GM18861 (cell line): ENCODE measurements around the gene TBCD.
"Not testable (repeated sequence)": the region's sequence is repeated elsewhere in the genome, so short reads cannot be mapped to it uniquely, and the experiment has no call there.

ENCODE experiments used
- ATAC-seq: cut with Tn5 transposase; IDR thresholded peaks from one replicate; pipeline ENCODE4 v1.9.1; 2021; ENCODE audit not compliant: unreplicated experiment

TBCD gene

DNA sequence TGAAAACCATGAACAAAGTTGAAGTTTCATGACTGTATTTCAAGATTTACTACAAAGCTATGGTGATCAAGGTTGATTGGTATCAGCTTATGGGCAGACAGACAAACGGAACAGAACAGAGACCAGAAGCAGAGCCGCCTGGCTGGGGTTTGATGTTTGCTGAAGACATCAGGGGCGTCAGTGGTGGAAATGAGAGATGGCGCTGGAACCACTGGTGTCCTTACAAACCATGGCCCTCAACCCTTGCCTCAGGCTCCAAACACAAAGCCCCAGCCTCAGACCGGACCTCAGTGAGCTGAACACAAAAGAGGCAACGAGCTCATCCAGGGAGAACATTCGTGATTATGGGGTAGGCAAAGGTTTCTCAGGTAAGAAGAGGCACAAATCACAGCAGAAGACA, 214.6 kb downstream of the TBCD start:
- no peak for ATAC-seq

DNA sequence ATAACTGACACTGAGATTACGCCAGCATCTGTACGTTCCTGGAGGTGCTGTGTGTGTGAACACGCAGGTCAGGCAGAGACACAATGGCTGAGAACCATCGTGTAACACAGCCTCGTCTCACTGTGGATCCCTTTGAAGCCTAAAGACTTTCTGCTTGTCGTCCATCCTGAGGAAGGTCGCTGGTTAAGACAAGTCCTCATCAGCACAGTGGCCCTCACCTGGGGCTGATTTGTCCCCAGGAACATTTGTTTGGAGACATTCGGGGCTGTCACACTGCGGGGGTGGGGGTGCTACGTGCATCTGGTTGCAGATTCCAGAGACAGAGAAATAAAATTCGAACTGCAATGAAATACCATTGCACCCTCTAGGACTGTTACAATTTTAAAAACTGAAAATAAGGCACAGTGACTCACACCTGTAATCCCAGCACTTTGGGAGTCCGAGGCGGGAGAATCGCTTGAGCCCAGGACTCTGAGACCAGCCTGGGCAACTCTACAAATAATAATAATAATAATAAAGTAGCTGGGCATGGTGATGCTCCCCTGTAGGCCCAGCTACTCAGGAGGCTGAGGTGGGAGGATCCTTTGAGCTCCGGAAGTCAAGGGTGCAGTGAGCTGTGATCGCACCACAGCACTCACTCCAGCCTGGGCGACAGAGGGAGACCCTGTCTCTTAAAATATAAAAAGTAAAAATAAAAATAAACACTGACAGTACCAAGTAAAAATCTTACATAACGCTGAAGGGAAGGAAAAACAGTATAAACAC, 215.6 kb downstream of the TBCD start:
- ATAC-seq, result no peak

DNA sequence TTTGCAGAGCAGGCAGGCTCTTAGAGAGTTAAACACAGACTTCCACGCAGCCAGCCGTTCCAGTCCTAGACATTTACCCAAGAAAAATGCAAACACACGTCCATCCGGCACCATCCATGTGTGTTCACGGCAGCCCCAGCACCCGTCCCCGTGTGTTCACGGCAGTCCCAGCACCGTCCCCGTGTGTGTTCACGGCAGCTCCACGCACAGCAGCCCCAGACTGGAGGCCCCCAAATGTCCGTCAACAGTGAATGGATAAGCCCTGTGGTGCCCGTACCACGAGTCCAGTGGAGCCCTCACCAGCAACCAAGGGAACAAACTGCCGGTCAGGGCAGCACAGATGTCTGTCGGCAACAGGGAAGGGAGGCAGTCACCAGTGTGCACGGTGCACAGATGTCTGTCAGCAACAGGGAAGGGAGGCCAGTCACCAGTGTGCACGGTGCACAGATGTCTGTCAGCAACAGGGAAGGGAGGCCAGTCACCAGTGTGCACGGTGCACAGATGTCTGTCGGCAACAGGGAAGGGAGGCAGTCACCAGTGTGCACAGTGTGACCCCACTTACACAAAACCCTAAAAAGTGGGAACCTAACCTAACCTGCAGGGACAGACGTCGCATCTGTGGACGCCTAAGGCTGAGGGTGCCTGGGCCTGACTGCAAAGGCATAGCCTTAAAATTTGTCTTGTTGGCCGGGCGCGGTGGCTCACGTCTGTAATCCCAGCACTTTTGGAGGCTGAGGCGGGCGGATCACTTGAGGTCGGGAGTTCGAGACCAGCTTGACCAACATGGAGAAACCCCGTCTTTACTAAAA, 216.4 kb downstream of the TBCD start:
- not testable (repeated sequence) for ATAC-seq

DNA sequence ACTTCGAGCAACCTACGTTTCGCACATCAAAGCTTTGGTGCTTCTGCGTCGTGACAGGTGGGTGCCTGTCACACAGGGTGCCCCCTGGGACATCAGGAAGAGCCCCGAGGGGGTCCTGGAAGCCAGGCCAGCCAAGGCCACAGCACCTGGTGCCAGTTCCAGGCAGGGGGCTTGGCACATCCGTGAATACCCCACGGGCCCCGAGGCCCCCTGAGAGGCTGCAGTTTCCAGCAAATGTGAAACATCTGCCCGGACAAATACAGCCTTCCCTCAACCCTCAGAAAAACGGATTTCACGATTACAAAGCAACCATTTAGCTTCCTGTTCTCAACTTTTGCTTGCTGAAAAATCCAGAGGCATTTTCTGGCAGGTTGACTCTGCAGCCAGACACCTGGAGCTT, 218.2 kb downstream of the TBCD start:
- no peak for ATAC-seq

DNA sequence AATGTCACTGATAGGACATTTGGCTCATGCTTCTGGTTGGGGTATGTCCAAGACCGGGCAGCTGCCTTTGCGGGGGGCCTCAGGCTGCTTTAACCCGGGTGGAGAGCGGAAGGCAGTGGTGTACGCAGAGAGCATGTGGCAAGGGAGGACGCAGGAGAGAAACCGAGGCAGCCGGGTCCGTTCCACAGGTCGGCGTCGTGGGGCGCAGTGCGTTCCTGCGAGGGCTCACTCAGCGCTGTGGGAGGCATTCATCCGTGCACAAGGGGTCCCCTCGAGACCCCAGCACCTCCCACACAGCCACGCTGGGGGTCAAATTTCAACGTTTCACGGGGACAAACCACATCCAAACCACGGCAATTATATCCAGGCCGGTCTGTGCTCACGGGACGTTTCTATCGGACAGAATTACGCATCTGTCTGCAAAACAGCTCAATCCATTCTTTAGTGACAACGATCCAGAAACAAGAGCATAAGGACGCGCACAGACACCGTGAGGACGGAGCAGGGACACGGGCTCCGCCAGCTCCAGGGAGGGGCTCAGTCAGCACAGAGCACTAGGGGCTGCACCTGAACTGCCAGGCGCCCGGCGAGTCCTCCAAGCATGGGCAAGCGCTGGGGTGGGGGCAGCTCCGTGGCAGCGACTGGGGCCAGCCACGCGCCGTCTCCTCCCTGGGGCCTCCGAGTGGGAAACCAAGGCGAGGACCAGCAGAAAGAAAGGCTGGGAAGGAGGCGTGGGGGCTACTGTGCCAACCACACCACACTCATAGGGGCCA, 219.1 kb downstream of the TBCD start:
- no peak for ATAC-seq

DNA sequence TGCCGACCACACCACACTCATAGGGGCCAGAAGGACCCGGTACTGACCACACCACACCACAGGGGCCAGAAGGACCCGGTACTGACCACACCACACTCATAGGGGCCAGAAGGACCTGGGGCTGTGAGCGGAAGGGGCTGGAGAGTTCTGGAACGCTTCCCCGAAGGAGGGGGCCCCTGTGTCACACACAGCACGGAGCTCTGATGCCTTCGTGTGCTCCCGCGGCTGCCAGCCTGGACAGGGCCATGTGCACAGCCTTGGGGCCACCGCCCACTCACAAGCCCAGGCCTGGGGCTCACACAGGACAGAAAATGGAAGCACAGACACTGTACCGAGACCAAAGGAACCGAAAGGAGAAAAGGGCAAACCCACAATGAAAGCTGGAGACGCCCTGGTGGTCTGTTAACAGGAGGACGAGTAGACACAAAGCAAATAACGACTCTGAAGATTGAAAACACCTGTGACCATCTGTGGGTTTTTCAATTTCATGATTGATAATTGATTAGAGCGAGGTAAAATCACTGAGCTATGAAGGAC, 221.0 kb downstream of the TBCD start:
- ATAC-seq, result no peak

DNA sequence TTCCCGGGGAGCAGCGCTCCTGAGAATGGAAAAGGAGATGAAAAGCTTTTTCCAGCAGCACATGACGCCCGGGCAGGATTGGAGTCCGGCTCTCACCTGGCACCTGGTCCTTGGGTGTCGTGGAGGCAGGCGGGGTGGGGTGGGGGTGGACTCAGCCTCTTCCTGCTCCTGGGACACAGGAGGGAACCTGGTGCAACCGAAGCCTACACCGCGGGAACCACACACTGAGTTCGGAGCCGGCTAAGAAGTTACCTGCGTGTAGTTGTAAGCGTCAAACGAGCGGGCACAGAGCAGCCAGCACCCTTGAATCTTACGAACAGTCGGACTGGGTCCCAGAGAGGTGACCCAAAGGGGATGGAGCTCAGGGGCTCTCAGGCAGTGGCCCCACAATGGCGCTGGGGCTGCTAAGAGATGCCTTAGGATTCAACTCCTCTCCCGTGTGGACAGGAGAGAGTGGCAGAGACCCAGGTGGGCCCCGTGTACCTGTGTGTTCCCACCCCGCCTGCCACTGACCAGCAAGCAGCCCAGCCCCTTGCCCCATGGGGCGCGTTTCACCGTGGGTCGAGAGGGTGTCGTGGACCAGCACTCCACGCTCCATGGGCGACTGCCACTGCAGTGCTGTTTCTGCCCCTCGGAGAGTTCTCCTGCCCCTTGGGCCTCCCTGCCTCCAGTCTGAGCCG, 221.7 kb downstream of the TBCD start:
- ATAC-seq, result no peak

DNA sequence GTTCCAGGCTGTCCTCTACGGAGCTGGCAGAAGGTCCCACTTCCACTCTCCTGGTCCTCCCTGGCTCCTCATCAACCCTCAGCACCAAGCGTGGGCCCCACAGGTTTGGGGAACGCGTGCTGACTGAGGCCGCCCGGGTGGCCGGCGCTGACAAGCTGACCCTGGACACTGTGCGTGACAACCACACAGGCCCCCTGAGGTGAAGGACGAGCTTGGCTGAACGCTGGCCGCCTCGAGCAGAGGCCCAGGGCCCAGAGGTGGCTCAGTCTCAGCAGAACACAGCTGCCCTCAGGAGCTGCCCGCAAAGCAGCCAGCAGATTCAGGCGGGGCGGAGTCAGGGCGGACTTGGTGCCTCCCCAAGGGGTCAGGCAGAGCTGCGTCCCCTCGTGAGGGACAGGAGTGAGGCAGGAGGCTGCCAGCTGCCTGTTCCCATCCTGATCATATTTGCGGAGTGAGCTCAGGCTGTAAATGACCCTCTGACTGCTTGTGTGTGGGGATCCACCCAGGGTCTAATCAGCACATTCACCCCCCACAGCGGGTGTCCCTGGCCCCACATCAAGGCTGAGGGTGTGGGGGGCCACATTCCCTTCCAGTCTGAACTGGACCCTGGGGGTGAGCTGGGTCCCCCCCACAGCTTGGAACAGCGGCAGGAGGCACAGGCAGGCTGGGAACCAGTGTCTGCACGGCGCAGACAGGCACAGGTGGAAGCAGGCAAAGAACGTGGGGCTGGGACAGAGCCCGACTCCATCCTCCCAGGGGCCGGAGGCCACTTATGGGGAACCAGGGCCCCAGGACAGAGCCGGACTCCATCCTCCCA, 222.5 kb downstream of the TBCD start:
- ATAC-seq, result no peak

DNA sequence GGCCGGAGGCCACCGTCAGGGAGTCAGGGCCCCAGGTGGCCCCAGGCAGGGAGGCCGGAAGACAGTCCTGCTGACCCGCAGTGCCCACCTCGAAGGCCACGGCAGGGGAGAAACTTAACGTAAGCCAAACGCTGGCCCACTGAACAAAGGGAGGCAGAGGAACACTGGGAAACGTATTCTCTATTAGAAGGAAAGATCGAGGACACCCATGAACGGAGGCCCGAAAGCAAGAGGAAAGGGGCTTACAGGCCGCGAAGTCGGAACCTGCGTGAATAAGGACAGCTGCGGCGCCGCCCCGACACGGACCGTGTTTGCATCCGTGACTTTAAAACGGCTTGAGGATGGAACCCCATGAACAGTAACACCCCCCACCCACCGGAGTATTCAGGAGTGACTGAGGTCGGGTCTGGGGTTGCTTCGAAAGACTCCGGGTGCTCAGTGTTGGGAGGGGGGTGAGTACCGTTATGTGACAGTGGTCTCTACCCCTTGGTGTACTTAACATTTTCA, 225.2 kb downstream of the TBCD start:
- no peak for ATAC-seq

DNA sequence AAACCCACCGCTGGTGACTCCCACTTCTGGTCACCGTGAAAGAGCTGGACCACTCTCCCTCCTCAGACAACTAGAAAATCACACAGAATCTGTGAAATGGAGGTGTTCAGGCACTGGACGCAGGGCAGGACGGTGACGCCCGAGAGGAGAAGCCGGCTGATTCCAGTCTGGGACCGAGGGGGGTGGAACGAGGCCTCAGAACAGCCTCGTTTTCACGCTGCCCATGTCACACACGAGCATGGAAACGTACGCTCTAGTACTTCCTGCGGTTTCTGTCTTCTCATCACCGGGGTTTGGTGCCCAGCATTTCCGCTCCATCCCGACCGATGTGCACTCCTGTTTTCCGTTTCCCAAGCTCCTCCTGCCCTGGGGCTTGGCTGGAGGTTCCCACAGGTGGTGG, 225.7 kb downstream of the TBCD start:
- ATAC-seq, result no peak

DNA sequence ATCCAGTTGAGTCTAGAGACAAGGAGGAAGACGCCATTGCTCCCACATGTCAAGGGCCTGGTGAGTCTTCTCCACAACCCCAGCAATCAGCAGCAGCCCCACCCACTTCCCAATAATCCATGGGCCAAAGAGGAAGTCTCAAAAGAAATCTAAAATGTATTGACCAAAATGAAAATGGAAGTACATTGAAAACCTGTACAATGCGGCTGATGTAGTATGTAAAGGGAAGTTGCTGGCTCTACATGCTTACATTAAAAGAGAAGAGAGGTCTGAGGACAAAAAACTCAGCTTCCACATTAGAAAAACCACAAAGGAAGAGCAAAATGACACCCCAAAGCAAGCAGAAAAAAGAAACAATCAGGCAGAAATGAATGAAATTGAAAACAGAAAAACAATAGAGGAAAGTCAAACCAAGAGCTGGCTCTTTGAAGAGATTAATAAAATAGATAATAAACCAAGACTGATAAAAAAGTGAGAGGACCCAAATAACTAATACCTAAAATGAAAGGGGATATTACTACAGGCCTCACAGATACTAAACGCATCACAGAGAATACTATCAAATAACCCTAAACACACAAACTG, 227.0 kb downstream of the TBCD start:
- no peak for ATAC-seq

DNA sequence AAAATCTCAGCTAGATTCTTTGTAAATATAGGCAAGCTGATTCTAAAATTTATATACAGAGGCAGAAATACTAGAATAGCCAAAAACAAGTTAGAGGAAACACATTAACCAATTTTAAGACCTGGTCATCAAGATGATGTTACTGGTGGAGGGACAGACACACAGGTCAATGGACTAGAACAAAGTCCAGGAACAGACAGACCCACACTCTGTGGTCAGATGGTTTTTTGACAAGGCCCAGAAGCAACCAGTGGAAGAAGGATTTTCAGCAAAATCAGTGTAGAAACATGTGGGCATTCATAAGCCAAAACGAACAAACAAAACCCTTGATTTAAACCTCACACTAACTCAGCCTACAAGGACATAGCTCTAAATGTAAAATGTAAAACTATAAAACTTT, 227.9 kb downstream of the TBCD start:
- no peak for ATAC-seq

DNA sequence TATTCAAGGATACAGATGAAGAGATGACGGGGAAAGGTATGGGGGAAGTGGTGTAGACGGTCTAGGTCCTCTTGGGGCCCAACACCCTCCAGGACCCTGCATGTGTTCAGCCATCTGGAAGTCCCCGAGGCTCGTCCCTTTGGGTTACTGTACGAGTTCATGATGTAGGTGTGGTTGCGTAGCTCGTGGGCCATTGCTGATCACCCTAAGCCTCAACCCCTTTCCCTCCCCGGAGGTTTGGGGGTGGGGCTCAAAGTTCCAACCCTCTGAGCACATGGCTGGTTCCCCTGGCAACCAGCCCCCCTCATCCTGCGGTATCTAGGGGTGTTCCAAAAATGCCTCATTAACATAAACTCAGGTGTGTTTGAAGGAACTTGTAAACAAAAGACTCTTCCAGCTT, 228.8 kb downstream of the TBCD start:
- ATAC-seq, result no peak

DNA sequence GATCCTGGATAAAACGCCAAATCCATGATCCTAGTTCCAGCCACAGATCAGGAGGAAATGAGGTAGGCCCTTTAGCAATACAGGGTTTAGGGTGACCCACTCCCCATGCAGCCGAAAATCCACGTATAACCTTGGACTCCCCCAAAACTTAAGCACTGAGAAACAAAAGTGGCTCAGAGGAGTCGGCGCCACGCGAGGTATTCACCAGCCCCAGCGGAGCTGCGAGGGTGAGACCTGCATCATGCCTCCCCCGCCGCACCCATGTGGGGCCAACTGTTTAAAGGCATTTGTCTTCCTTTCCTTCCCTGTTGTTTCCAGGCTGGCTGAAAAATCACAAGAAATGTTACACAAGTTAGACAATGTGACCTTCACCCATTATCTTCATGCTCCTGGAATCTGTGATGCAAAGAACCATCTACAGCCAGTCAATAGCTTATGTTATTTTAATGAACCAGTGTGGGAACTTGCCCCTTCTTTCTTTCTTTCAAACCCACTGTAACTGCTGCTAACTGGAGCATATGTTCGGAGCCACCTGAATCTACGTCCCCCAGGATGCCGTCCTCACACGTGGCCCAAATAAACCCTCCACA, 229.4 kb downstream of the TBCD start:
- ATAC-seq, result no peak

DNA sequence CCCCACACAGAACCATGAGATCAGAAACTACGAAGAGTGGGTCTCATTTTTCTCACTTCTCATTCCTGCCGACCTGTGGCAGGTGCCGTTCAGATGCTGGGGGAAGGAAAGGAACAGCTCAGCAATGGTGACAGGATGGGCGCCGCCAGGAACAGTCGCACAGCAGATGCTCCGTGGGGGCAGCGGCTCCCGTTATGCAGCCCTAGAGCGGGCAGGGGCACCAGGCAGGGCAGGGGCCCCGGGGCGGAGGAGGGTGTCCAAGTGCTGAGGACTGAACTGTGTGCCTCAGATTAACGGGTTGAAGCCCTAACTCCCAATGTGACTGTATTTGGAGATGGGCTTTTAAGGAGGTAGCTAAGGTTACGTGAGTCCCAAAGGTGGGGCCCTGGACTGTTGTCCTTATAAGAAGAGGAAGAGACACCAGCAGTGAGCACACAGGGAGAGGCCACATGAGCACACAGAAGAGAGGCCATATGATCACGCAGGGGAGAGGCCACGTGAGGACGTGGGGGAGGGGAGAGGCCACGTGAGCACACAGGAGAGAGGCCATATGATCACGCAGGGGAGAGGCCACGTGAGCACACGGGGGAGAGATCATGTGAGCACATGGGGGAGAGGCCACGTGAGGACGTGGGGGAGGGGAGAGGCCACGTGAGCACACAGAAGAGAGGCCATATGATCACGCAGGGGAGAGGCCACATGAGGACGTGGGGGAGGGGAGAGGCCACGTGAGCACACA, 231.8 kb downstream of the TBCD start:
- ATAC-seq, result no peak

DNA sequence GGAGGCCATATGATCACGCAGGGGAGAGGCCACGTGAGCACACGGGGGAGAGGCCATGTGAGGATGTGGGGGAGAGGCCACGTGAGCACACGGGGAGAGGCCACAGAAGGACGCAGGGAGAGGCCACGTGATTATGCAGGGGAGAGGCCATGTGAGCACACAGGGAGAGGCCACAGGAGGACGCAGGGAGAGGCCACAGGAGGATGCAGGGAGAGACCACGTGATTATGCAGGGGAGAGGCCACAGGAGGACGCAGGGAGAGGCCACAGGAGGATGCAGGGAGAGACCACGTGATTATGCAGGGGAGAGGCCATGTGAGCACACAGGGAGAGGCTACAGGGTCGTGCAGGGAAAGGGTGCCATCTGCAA, 232.4 kb downstream of the TBCD start:
- not testable (repeated sequence) for ATAC-seq

DNA sequence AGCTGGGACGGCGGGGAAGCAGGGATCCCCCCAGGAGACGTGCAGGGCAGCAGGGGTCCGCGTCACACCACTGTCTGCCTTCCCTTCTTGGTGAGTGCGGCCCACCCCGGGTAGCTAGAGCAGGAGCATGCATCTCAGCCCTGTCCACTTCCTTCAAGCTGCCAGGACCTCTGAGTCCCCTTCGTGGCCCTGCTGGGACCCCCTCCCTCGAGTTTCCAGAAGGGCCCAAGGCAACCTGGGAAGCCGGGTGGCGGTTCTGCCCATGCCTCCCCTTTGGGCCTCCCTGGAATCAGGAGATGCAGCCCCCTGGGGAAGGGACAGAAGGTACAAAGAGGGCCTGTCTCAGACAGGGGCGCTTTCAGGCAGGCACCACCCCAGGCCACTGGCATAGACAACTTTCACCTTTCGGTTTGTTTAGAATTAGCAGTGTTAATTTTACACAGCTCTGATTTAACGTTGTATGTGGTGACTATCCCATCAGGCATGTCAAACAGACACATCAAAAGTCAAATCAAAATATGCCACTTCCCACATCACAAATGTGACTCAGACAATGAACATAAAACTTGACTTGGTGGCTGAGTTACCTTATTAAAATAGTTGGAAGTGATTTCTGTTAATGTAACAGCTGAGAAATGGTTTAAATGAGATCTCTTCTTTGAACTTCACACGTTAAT, 233.0 kb downstream of the TBCD start:
- no peak for ATAC-seq

DNA sequence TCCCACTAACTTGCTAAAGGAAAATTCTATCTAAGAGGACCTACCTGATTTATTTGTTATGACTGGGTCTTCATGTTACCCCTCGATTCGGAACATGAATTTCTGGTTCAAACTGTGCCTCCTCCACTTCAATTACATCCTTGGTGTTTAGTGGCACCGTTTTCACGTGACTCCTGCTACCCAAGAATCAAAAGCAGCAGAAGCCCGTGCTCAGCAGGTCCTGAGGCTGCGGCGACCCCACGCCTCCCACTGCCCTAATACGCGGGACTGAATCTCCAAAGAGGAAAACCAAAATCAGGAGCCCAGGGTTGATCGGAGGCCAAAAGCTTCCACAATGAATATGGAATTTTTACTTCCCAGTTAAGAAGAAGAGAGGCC, 233.6 kb downstream of the TBCD start:
- no peak for ATAC-seq
